ENCODE measurements around the gene ZNF385B. TPM values are rescaled to one million over a fixed set of nuclear protein-coding genes. Genes with fewer than 3 reads are reported as not detected.

ZNF385B gene
- total RNA-seq, 2 donors from 2014 or later = 5.3 to 18.1 TPM

DNA sequence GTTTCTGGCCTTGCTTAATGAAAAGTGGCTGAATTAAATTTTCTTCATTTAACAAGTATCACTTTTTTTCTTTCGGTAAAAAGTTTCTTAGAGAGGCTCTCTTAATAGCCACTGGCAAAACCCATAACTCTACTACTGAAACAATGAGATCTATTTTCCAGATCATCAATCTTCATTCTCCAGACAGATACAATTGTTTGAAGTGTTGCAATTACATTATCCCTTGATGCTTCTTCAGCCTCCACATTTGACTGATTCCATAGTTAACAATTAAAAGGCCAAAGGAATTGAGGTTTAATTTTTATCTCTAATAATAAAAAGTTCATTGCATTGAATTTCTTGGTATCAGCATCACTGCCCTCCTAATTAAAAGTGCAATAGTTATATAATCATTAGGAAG lies 176.3 kb downstream of the ZNF385B start:
- Histone ChIP-seq H3K36me3 (ENCODE audit: control insufficient read depth, insufficient read depth, low read length) (no peaks in the 10 kb centered on the region), H3K4me1 (ENCODE audit: control insufficient read depth, insufficient read depth, low read length) (no peaks in the 10 kb centered on the region), H3K4me3 (ENCODE audit: low read length) (no peak overlapping the region), H3K9me3 (ENCODE audit: control insufficient read depth, low read length) (no peaks in the 10 kb centered on the region), H3K27me3 (ENCODE audit: control insufficient read depth, insufficient read depth, low read length, poor library complexity, severe bottlenecking) (no peaks in the 10 kb centered on the region), H3K27ac (ENCODE audit: low read depth, low read length) (no peak overlapping the region), H3K9ac (ENCODE audit: extremely low read depth, low read length, poor library complexity, severe bottlenecking) (no peak overlapping the region)
- H3K27me3 Mint-ChIP-seq (ENCODE audit: insufficient read depth) = no peaks in the 10 kb centered on the region
- DNase-seq = no peak
- 0% methylated on average over 1 of the region's 1 CpG; no CpG with 5 or more reads in 1 of the 2 experiments for WGBS, 2 experiments (ENCODE audit: insufficient coverage in 1 of 2, insufficient read length in 1 of 2)
- TF ChIP-seq CTCF (conservative IDR thresholded peaks at IDR 0.05) = no peak
- no peak overlapping the region for H3K4me3 Mint-ChIP-seq
- peaks cover 14% of the 10 kb centered on the region for H3K9me3 Mint-ChIP-seq
- peaks cover 3% of the 10 kb centered on the region for H3K36me3 Mint-ChIP-seq (ENCODE audit: low read depth)
- H3K27ac Mint-ChIP-seq = no peak overlapping the region
- H3K4me1 Mint-ChIP-seq = no peaks in the 10 kb centered on the region

- whole genome bisulfite sequencing, 2 experiments (ENCODE audit: insufficient coverage in 1 of 2, insufficient read length in 1 of 2) = 80 to 88% methylated on average over 1 to 4 of the region's 5 CpGs
- no peak overlapping the region for H3K27ac Mint-ChIP-seq
- no peak overlapping the region for H3K4me3 Mint-ChIP-seq
- no peak overlapping the region for H3K4me3 ChIP-seq (ENCODE audit: low read length)
- no peaks in the 10 kb centered on the region for H3K27me3 ChIP-seq (ENCODE audit: control insufficient read depth, insufficient read depth, low read length, poor library complexity, severe bottlenecking)
- no peaks in the 10 kb centered on the region for H3K27me3 Mint-ChIP-seq (ENCODE audit: insufficient read depth)
- TF ChIP-seq CTCF (conservative IDR thresholded peaks at IDR 0.05) = no peak
- H3K4me1 Mint-ChIP-seq = no peaks in the 10 kb centered on the region
- no peaks in the 10 kb centered on the region for H3K9me3 ChIP-seq (ENCODE audit: control insufficient read depth, low read length)
- no peak overlapping the region for H3K27ac ChIP-seq (ENCODE audit: low read depth, low read length)
- H3K9me3 Mint-ChIP-seq = peaks cover 14% of the 10 kb centered on the region
- no peak for DNase-seq
- H3K36me3 Mint-ChIP-seq (ENCODE audit: low read depth) = peaks cover 3% of the 10 kb centered on the region
- H3K9ac ChIP-seq (ENCODE audit: extremely low read depth, low read length, poor library complexity, severe bottlenecking) = no peak overlapping the region
- no peaks in the 10 kb centered on the region for H3K36me3 ChIP-seq (ENCODE audit: control insufficient read depth, insufficient read depth, low read length)
- H3K4me1 ChIP-seq (ENCODE audit: control insufficient read depth, insufficient read depth, low read length) = no peaks in the 10 kb centered on the region
Observed at GRCh38 chr2:179682756-179683155, 178.7 kb downstream of the ZNF385B start.

DNA sequence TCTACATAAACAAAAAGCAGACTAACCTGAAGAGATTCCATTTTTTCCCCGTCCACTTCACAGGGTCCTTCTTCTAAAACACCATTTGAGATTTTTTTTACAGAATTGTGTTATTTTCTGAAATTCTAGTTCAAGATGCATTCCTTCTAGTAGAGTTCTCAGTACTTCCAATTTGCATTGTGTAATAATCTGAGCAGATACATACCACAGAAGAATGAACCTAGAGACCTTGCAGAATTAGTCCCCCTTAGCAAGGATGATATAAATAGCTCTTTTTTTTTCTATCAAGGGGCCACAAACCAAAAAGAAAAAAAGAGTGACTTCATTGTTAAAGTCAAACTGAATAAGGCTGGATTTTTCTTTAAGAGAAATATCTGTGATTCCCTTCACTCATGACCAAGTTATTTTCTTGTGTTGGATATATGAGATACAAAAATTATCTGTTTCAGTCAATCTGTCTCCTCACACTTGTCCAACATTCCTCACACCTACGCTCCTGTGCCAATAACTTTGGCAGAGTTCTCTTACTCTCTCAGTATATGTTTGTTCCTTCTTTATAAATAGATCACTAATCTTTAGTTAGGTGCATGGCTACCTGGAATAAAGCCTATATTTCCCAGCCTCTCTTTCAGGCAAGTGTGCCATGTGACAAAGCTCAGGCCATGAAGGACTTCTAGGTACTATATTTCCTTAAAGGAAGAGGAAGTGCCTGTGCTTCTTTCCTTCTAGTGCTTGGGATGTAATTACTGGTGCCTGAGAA lies 183.5 kb downstream of the ZNF385B start:
- no peak for DNase-seq
- Mint-ChIP-seq H3K9me3 (no peaks in the 10 kb centered on the region), H3K4me3 (no peak overlapping the region), H3K27me3 (ENCODE audit: insufficient read depth) (no peaks in the 10 kb centered on the region), H3K36me3 (ENCODE audit: low read depth) (no peaks in the 10 kb centered on the region), H3K4me1 (no peaks in the 10 kb centered on the region), H3K27ac (no peak overlapping the region)
- Histone ChIP-seq H3K9ac (ENCODE audit: extremely low read depth, low read length, poor library complexity, severe bottlenecking) (no peak overlapping the region), H3K27me3 (ENCODE audit: control insufficient read depth, insufficient read depth, low read length, poor library complexity, severe bottlenecking) (no peaks in the 10 kb centered on the region), H3K4me3 (ENCODE audit: low read length) (no peak overlapping the region), H3K36me3 (ENCODE audit: control insufficient read depth, insufficient read depth, low read length) (no peaks in the 10 kb centered on the region), H3K27ac (ENCODE audit: low read depth, low read length) (no peak overlapping the region), H3K9me3 (ENCODE audit: control insufficient read depth, low read length) (no peaks in the 10 kb centered on the region), H3K4me1 (ENCODE audit: control insufficient read depth, insufficient read depth, low read length) (no peaks in the 10 kb centered on the region)
- 89 to 100% methylated on average over 1 to 2 of the region's 2 CpGs for WGBS, 2 experiments (ENCODE audit: insufficient coverage in 1 of 2, insufficient read length in 1 of 2)
- no peak for TF ChIP-seq CTCF (conservative IDR thresholded peaks at IDR 0.05)

All from endodermal cell (in vitro differentiated cells).